Liver (tissue), 9 donors: Measurements from ENCODE around the gene NRG2. TPM values are rescaled to one million over a fixed set of nuclear protein-coding genes. Genes with fewer than 3 reads are reported as not detected.

Source experiments
- DNase-seq: peaks from one replicate; pipeline ENCODE4 v3.0.0-alpha.2; 2017; ENCODE audit warnings: low spot score
- H3K27ac ChIP-seq, 2 donors: one replicate each; pipeline ENCODE4 v1.7.0; 2013; ENCODE audit warnings: inconsistent platforms in 2 of 2, low read length in 2 of 2, control low read depth in 1 of 2, low read depth in 1 of 2, mild to moderate bottlenecking in 1 of 2
- H3K27me3 ChIP-seq, 4 donors: one replicate each; pipeline versions ENCODE4 v1.6.1 to v1.7.0; 2013; ENCODE audit warnings: low read length in 3 of 4, inconsistent platforms in 1 of 4, mild to moderate bottlenecking in 1 of 4, moderate library complexity in 1 of 4; ENCODE audit not compliant: control insufficient read depth in 4 of 4, insufficient read depth in 4 of 4
- H3K36me3 ChIP-seq, 4 donors: one replicate each; pipeline versions ENCODE4 v1.6.1 to v1.7.0; 2013; ENCODE audit warnings: low read length in 3 of 4, mild to moderate bottlenecking in 3 of 4, low read depth in 1 of 4, moderate library complexity in 1 of 4; ENCODE audit not compliant: control insufficient read depth in 4 of 4, insufficient read depth in 3 of 4
- H3K4me1 ChIP-seq, 4 donors: one replicate each; pipeline versions ENCODE4 v1.6.1 to v1.7.0; 2013; ENCODE audit warnings: low read length in 3 of 4, mild to moderate bottlenecking in 3 of 4, moderate library complexity in 1 of 4; ENCODE audit not compliant: control insufficient read depth in 4 of 4, insufficient read depth in 4 of 4
- H3K4me3 ChIP-seq, 3 donors: one replicate each; pipeline versions ENCODE4 v1.6.1 to v1.7.0; 2013; ENCODE audit warnings: low read length in 3 of 3, control low read depth in 1 of 3, low read depth in 1 of 3, mild to moderate bottlenecking in 1 of 3
- H3K9ac ChIP-seq, 2 donors: one replicate each; pipeline ENCODE4 v1.7.0; 2013; ENCODE audit warnings: low read length in 2 of 2, mild to moderate bottlenecking in 2 of 2, moderate library complexity in 2 of 2, control low read depth in 1 of 2, low read depth in 1 of 2
- H3K9me3 ChIP-seq, 4 donors: one replicate each; pipeline versions ENCODE4 v1.6.1 to v1.7.0; 2013; ENCODE audit warnings: low read length in 3 of 4; ENCODE audit not compliant: control insufficient read depth in 4 of 4
- ATF3 ChIP-seq: IDR thresholded peaks from 2 replicates; pipeline ENCODE4 v1.6.1; 2016; ENCODE audit warnings: antibody characterized with exemption
- CTCF ChIP-seq: fragments of 150-350 bp; IDR thresholded peaks from 2 replicates; pipeline ENCODE4 v1.5.1; 2017; ENCODE audit warnings: improper control_type of control experiment, low read depth, low read length; ENCODE audit not compliant: missing input control
- EGR1 ChIP-seq, 2 donors: IDR thresholded peaks; 2 replicates each; pipeline ENCODE4 v1.6.1; 2016 to 2018; ENCODE audit warnings: antibody characterized with exemption in 2 of 2, low read depth in 2 of 2
- FOXA1 ChIP-seq: IDR thresholded peaks from 2 replicates; pipeline ENCODE4 v1.6.1; 2016; ENCODE audit warnings: antibody characterized with exemption
- FOXA2 ChIP-seq: IDR thresholded peaks from 2 replicates; pipeline ENCODE4 v1.6.1; 2016; ENCODE audit warnings: antibody characterized with exemption
- HNF4A ChIP-seq, 2 donors: conservative IDR thresholded peaks; 2 replicates each; pipeline ENCODE4 v1.6.1; 2016; ENCODE audit warnings: antibody characterized with exemption in 2 of 2, mild to moderate bottlenecking in 2 of 2
- HNF4G ChIP-seq: IDR thresholded peaks from 2 replicates; pipeline ENCODE4 v1.6.1; 2016; ENCODE audit warnings: antibody characterized with exemption
- JUND ChIP-seq, 2 donors: IDR thresholded peaks; 2 replicates each; pipeline ENCODE4 v1.6.1; 2016; ENCODE audit warnings: antibody characterized with exemption in 2 of 2
- MAX ChIP-seq: IDR thresholded peaks from 2 replicates; pipeline ENCODE4 v1.6.1; 2016; ENCODE audit warnings: antibody characterized with exemption
- NR2F2 ChIP-seq: IDR thresholded peaks from 2 replicates; pipeline ENCODE4 v1.6.1; 2016; ENCODE audit warnings: antibody characterized with exemption
- RAD21 ChIP-seq, 2 donors: IDR thresholded peaks; 2 replicates each; pipeline ENCODE4 v1.6.1; 2016; ENCODE audit warnings: antibody characterized with exemption in 2 of 2, mild to moderate bottlenecking in 2 of 2
- REST ChIP-seq: IDR thresholded peaks from 2 replicates; pipeline ENCODE4 v1.6.1; 2016; ENCODE audit warnings: antibody characterized with exemption, mild to moderate bottlenecking
- SP1 ChIP-seq: IDR thresholded peaks from 2 replicates; pipeline ENCODE4 v1.6.1; 2018; ENCODE audit warnings: antibody characterized with exemption, mild to moderate bottlenecking
- TAF1 ChIP-seq: conservative IDR thresholded peaks from 2 replicates; pipeline ENCODE4 v1.6.1; 2016; ENCODE audit warnings: antibody characterized with exemption, mild to moderate bottlenecking
- YY1 ChIP-seq: IDR thresholded peaks from 2 replicates; pipeline ENCODE4 v1.6.1; 2016; ENCODE audit warnings: antibody characterized with exemption, mild to moderate bottlenecking
- ZBTB33 ChIP-seq: IDR thresholded peaks from 2 replicates; pipeline ENCODE4 v1.6.1; 2016; ENCODE audit warnings: antibody characterized with exemption
- WGBS: extraction: QIAGEN DNeasy Blood & Tissue Kit; methylation state at CpG from one replicate; pipeline ENCODE4 v1.1.7; 2013; 5-methylcytosine and 5-hydroxymethylcytosine counted together
- polyA plus RNA-seq, 2 donors: library from polyadenylated mRNA; stranded (reverse) in 1 of 2; unstranded in 1 of 2; fragments of 200-250 nt in 1 of 2; fragments of >200 nt in 1 of 2; fragmentation: Nextera tagmentation in 1 of 2; extraction: Ambion mirVana in 1 of 2; gene quantifications; one replicate each; pipeline versions ENCODE4 v1.2.1 to v1.2.3, GENCODE V29; 2013 to 2015
- total RNA-seq, 2 donors: library from RNA; depleted of rRNA; stranded (reverse); fragments of >200 nt; gene quantifications; one replicate each; pipeline ENCODE4 v1.2.3, GENCODE V29; 2014
- donor health status: healthy.
- donor health status: healthy.
- donor health status: healthy.
- donor health status: healthy.
- donor health status: healthy.

NRG2 gene
- total and polyA plus RNA-seq, 4 donors = 0.07 to 0.08 TPM; not detected in 2

- no peak for TF ChIP-seq NR2F2
- no peak for TF ChIP-seq ATF3
- no peak for TF ChIP-seq FOXA2
- TF ChIP-seq JUND (IDR thresholded peaks at IDR 0.05) = no peak
Observed at GRCh38 chr5:139979943-139980342, 63.2 kb downstream of the NRG2 start (continued).

- Histone ChIP-seq H3K9ac (no peak overlapping the region), H3K4me1 (no peaks in the 10 kb centered on the region), H3K27ac (no peak overlapping the region), H3K9me3 (no peaks in the 10 kb centered on the region), H3K27me3 (peaks cover 0 to 12% (median under 1%) of the 10 kb centered on the region in 4 donors), H3K4me3 (no peak overlapping the region), H3K36me3 (no peaks in the 10 kb centered on the region)
- TF ChIP-seq CTCF (no peak), FOXA2 (no peak), YY1 (no peak), REST (no peak), MAX (no peak), FOXA1 (no peak), NR2F2 (no peak), SP1 (no peak), TAF1 (no peak), EGR1 (IDR thresholded peaks at IDR 0.05; ENCODE audit: low read depth in 2 of 2) (no peak), ATF3 (no peak), HNF4A (conservative IDR thresholded peaks at IDR 0.05) (no peak), HNF4G (no peak), JUND (IDR thresholded peaks at IDR 0.05) (no peak), RAD21 (IDR thresholded peaks at IDR 0.05) (no peak), ZBTB33 (no peak)
- WGBS = 83% methylated on average over 3 of the region's 3 CpGs
- DNase-seq = no peak
Observed at GRCh38 chr5:139979518-139979917, 63.6 kb downstream of the NRG2 start.
